ENCODE data around the gene ANKRD50.

DNA sequence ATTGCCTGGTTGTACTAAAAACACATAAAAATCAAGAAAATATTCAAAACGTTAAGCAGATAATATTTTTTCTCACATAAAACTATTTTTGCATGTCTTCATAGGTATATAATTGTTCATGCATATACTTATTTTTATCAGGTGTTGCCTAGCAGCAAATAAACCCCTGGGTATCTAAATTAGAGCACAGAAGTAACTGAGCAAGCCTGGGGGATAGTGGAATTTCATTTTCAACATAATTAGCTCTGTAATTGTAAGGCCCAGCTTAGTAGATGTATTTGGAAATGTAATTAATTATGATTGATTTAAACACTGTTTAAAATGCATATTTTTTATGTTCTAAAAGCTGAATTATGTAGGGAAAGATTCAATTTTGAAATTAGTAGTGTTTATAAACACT is 82.9 kb downstream of the ANKRD50 start:
- TF ChIP-seq CTCF (IDR thresholded peaks at IDR 0.05) (no peak), POLR2A (IDR thresholded peaks at IDR 0.05) (no peak)

All from right lobe of liver (tissue), 4 donors.